DND-41 (cell line): ENCODE results near the gene ITSN2.

Experiments used
- CTCF ChIP-seq: IDR thresholded peaks from 2 replicates; pipeline ENCODE4 v1.5.1; 2012; ENCODE audit warnings: borderline replicate concordance, low read length, moderate library complexity, mild to moderate bottlenecking; ENCODE audit not compliant: poor library complexity, severe bottlenecking; ENCODE audit errors: extremely low read depth
- EZH2 ChIP-seq: IDR thresholded peaks from 3 replicates; pipeline ENCODE4 v1.6.1; 2012; ENCODE audit warnings: borderline replicate concordance, low read depth, mild to moderate bottlenecking, moderate library complexity, low read length, inconsistent platforms; ENCODE audit not compliant: severe bottlenecking

GRCh38 chr2:24211408-24211807 lies 148.9 kb downstream of the ITSN2 start:
- TF ChIP-seq CTCF (no peak), EZH2 (no peak)
